Upper lobe of left lung (tissue), 6 donors: ENCODE results near the gene ATP23. TPM values are rescaled to one million over a fixed set of nuclear protein-coding genes. Genes with fewer than 3 reads are reported as not detected.

Experiments
- ATAC-seq, 2 donors: fragments of 200-7000 bp; cut with Tn5 transposase; one replicate each; pipeline ENCODE4 v1.9.1; 2022; ENCODE audit warnings: mild to moderate bottlenecking in 2 of 2, moderate library complexity in 2 of 2; ENCODE audit not compliant: low FRiP score in 2 of 2
- DNase-seq, 2 donors: peaks; one replicate each; pipeline ENCODE4 v3.0.0-alpha.2; 2019 to 2020
- H3K27ac ChIP-seq, 4 donors: fragments of 200-600 bp; sonication (generic); one replicate each; pipeline ENCODE4 v1.5.1; 2016 to 2019
- H3K27me3 ChIP-seq, 4 donors: fragments of 200-600 bp; sonication (generic); one replicate each; pipeline ENCODE4 v1.5.1; 2017 to 2019
- H3K36me3 ChIP-seq, 4 donors: fragments of 200-600 bp; sonication (generic); one replicate each; pipeline ENCODE4 v1.5.1; 2016 to 2019
- H3K4me1 ChIP-seq, 4 donors: fragments of 200-600 bp; sonication (generic); one replicate each; pipeline ENCODE4 v1.5.1; 2018 to 2019
- H3K4me3 ChIP-seq, 4 donors: fragments of 200-600 bp; sonication (generic); one replicate each; pipeline ENCODE4 v1.5.1; 2017 to 2019; ENCODE audit warnings: mild to moderate bottlenecking in 2 of 4, moderate library complexity in 1 of 4
- H3K9me3 ChIP-seq, 4 donors: fragments of 200-600 bp; sonication (generic); one replicate each; pipeline ENCODE4 v1.5.1; 2018 to 2019
- CTCF ChIP-seq, 6 experiments: fragments of 450-650 bp in 4 of 6; fragments of 200-600 bp in 2 of 6; sonication (generic) in 2 of 6; IDR thresholded peaks; one replicate each; pipeline ENCODE4 v1.5.1; 2016 to 2019; ENCODE audit warnings: antibody characterized with exemption in 6 of 6
- EP300 ChIP-seq, 4 donors: sonication (generic); formaldehyde crosslinking; IDR thresholded peaks; one replicate each; pipeline ENCODE4 v1.5.1; 2017; ENCODE audit warnings: antibody characterized with exemption in 4 of 4, control low read depth in 2 of 4
- POLR2A ChIP-seq, 4 donors: fragments of 450-650 bp; IDR thresholded peaks; one replicate each; pipeline ENCODE4 v1.5.1; 2016 to 2017; ENCODE audit warnings: antibody characterized with exemption in 4 of 4, mild to moderate bottlenecking in 2 of 4
- POLR2AphosphoS5 ChIP-seq, 2 donors: sonication (generic); formaldehyde crosslinking; IDR thresholded peaks; one replicate each; pipeline ENCODE4 v1.5.1; 2017; ENCODE audit warnings: antibody characterized with exemption in 2 of 2
- WGBS, 2 donors: methylation state at CpG; one replicate each; pipeline ENCODE4 v1.1.5; 2017 to 2018; 5-methylcytosine and 5-hydroxymethylcytosine counted together
- total RNA-seq, 6 donors: library from RNA; depleted of rRNA in 4 of 6; stranded (reverse); fragments of >200 nt in 4 of 6; gene quantifications; one replicate each; pipeline versions ENCODE4 v1.1.0 to v1.2.1, GENCODE V29; 2016 to 2021
- donor health status: DM: no; HTN: no; CAD: no; lungs with moderate emphysema.
- donor health status: DM: no; HTN: yes; CAD: no; lungs with severe emphysema.

ATP23 gene
- total RNA-seq, 6 donors from 2014 or later: 4.7 to 18.8 (median 7.7) TPM; not detected in 1

DNA sequence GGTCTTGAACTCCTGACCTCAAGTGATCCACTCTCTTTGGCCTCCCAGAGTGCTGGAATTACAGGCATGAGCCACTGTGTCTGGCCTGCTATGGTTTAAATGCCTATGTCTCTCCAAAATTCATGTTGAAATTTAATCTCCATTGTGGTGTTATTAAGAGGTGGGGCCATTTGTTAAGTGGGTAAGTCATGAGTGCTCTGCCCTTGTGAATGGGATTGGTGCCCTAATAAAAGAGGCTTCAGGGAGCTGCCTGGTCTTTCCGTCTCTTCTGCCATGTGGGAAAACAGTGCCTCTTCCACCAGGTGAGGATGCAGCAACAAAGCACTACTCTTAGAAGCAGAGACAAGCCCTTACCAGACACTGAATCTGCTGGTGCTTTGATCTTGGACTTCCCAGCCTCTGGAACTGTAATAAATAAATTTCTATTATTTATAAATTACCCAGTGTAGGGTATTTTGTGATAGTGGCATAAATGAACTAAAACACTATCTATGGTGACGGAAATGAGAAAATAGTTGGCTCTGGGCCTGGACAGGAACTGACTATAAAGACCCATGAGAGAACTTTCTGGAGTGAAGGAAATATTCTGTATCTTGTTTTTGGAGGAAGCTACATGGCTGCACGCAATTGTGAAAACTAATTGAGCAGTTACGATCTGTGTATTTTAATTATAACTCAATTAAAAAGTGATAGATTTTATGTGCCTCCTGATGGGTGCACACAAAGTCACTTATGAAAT lies 12.1 kb upstream of the ATP23 start:
- H3K4me3 ChIP-seq: no peak overlapping the region
- H3K36me3 ChIP-seq: no peaks in the 10 kb centered on the region
- DNase-seq (no peak), ATAC-seq (no peak)
- TF ChIP-seq EP300 (IDR thresholded peaks at IDR 0.05) (no peak), POLR2AphosphoS5 (IDR thresholded peaks at IDR 0.05) (no peak), CTCF (IDR thresholded peaks at IDR 0.05) (no peak), POLR2A (IDR thresholded peaks at IDR 0.05) (no peak)
- no peaks in the 10 kb centered on the region for H3K9me3 ChIP-seq
- 71 to 72% methylated on average over 4 of the region's 4 CpGs for WGBS, 2 donors
- no peaks in the 10 kb centered on the region for H3K4me1 ChIP-seq
- H3K27me3 ChIP-seq: no peaks in the 10 kb centered on the region
- no peak overlapping the region for H3K27ac ChIP-seq

DNA sequence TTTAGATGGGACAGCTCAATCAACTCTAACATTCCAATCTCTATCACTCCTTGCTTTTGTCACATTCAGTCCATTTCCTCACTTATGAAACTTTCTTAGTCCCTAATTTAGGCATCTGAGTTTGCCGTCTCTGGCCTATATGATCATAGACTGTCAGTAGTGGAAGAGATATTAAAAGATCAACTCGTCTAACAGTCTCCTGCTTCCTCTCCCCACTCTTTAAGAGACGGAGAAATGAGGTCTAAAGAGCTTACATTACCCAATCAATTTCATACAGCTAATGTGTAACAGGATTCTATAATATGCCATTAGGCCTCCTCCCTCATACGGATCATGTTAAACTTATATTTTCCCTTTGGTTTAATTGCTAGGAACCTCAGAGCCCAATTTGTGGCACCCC lies 6.5 kb upstream of the ATP23 start:
- ATAC-seq (no peak), DNase-seq (no peak)
- H3K36me3 ChIP-seq: no peaks in the 10 kb centered on the region
- no peak overlapping the region for H3K27ac ChIP-seq
- 60 to 73% methylated on average over 4 of the region's 4 CpGs for WGBS, 2 donors
- no peak overlapping the region for H3K4me3 ChIP-seq
- TF ChIP-seq POLR2AphosphoS5 (IDR thresholded peaks at IDR 0.05) (no peak), EP300 (IDR thresholded peaks at IDR 0.05) (no peak), POLR2A (IDR thresholded peaks at IDR 0.05) (no peak), CTCF (IDR thresholded peaks at IDR 0.05) (no peak)
- H3K27me3 ChIP-seq: no peaks in the 10 kb centered on the region
- H3K9me3 ChIP-seq: no peaks in the 10 kb centered on the region
- peaks cover 3 to 19% (median 7%) of the 10 kb centered on the region in 4 donors for H3K4me1 ChIP-seq

DNA sequence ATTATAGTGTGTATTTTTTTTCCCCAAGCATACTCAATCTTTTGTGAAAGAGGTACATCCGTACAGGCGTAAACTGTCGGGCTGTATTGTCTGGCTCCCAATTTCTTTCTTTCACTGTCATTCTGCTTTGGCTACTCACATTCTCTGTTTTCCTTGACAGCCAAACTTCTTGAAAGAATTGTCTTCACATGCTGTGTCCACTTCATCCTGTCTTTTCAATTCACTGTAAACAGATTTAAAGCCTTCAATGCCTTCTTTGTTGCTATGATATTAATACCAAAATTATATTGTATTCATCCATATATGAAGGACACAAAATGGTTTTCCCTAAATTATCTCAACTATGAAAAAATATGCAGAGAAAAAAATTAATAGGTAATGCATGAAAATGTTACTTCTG lies 6.0 kb upstream of the ATP23 start:
- Histone ChIP-seq H3K36me3 (no peaks in the 10 kb centered on the region), H3K27ac (peak overlapping the region in 3 of 4 donors; percentile 63 to 86 (median 83)), H3K27me3 (no peaks in the 10 kb centered on the region), H3K9me3 (no peaks in the 10 kb centered on the region), H3K4me1 (peaks cover 3 to 19% (median 8%) of the 10 kb centered on the region in 4 donors), H3K4me3 (peak overlapping the region; percentile 60 to 68 (median 66))
- WGBS, 2 donors: 87 to 93% methylated on average over 3 of the region's 3 CpGs
- ATAC-seq (no peak), DNase-seq (no peak)
- TF ChIP-seq EP300 (IDR thresholded peaks at IDR 0.05) (no peak), CTCF (IDR thresholded peaks at IDR 0.05) (no peak), POLR2AphosphoS5 (IDR thresholded peaks at IDR 0.05) (no peak), POLR2A (IDR thresholded peaks at IDR 0.05) (no peak)

DNA sequence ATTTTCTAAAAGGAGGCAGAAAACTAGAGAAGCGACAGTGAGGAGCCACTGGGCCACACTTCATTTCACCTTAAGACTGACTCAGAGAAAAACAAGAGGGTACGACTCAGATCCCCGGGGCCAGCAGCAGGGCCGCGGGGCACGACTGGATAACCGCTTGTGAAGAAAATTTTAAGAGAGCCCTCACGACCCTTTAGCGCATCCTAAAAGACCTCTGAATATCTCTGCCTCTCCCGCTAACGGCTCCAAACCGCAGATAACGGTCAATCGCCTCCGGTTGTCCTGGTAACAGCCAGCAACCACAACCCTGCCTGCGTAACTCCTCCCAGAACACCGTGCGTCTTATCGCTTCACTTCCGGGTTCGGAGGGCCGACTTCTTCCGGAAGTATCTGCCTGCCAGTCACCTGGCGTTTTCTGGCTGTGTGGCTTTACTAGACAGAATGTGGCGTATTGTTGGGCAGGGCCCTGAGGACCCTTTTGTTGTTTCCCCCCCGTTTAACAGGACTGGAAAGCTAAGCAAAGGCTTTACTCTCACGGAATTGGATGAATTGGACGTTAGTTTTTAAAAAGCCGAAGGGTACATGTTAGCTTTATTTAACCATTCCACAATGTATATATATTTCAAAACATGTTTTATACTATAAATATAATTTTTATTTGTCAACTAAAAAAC lies 5.4 kb upstream of the ATP23 start:
- peak; percentile 96 to 99 for ATAC-seq
- DNase-seq: peak; percentile 77 to 96
- peak overlapping the region; percentile 60 to 68 (median 66) for H3K4me3 ChIP-seq
- H3K27ac ChIP-seq: peak overlapping the region; percentile 63 to 86 (median 80)
- no peaks in the 10 kb centered on the region for H3K9me3 ChIP-seq
- no peaks in the 10 kb centered on the region for H3K36me3 ChIP-seq
- H3K27me3 ChIP-seq: no peaks in the 10 kb centered on the region
- TF ChIP-seq POLR2A (IDR thresholded peaks at IDR 0.05): peak in 2 of 4 donors; percentile 44 to 65
- no peak for TF ChIP-seq CTCF (IDR thresholded peaks at IDR 0.05)
- peak; percentile 84 to 88 for TF ChIP-seq POLR2AphosphoS5 (IDR thresholded peaks at IDR 0.05)
- TF ChIP-seq EP300 (IDR thresholded peaks at IDR 0.05): no peak
- WGBS, 2 donors: 3 to 4% methylated on average over 29 of the region's 29 CpGs
- peaks cover 8 to 24% (median 14%) of the 10 kb centered on the region in 4 donors for H3K4me1 ChIP-seq
